Suprapubic skin (tissue), 4 donors: ENCODE results near the gene CLDND2.

Experiments
- CTCF ChIP-seq, 2 donors: fragments of 200-600 bp in 1 of 2; fragments of 450-650 bp in 1 of 2; sonication (generic) in 1 of 2; IDR thresholded peaks; one replicate each; pipeline ENCODE4 v1.5.1; 2016 to 2019; ENCODE audit warnings: antibody characterized with exemption in 2 of 2, mild to moderate bottlenecking in 1 of 2, moderate library complexity in 1 of 2
- POLR2A ChIP-seq, 2 donors: fragments of 450-650 bp; IDR thresholded peaks; one replicate each; pipeline ENCODE4 v1.6.1; 2017; ENCODE audit warnings: antibody characterized with exemption in 2 of 2, mild to moderate bottlenecking in 2 of 2, moderate library complexity in 2 of 2
- POLR2AphosphoS5 ChIP-seq, 3 donors: sonication (generic); formaldehyde crosslinking; IDR thresholded peaks; one replicate each; pipeline ENCODE4 v1.6.1; 2017; ENCODE audit warnings: antibody characterized with exemption in 3 of 3

DNA sequence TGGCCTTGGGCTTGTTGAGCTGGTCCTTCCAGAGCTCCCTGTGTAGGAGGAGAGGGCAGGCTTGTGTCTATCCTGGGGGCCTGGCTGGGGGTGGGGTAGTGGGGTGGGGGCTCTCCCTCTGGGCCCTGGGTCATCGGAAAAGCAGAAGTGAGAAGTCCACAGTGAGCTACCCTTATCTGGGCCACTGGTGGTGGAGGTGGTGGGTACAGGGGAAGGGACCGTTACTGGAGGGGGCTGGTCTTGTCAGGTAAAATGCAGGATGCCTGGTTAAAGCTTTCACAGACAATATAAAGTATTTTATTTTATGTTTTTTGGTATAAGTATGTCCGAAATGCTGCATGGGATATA lies 49.0 kb upstream of the CLDND2 start:
- no peak for TF ChIP-seq CTCF (IDR thresholded peaks at IDR 0.05)
- no peak for TF ChIP-seq POLR2A (IDR thresholded peaks at IDR 0.05)
- no peak for TF ChIP-seq POLR2AphosphoS5 (IDR thresholded peaks at IDR 0.05)
